Esophagus squamous epithelium (tissue), 5 donors: ENCODE results near the gene SHC2. TPM values are rescaled to one million over a fixed set of nuclear protein-coding genes. Genes with fewer than 3 reads are reported as not detected.

Experiments
- DNase-seq: peaks from one replicate; lab custom pipeline; 2025; lab: John Stamatoyannopoulos, UW
- H3K27ac ChIP-seq, 4 donors: fragments of 200-600 bp; sonication (generic); one replicate each; pipeline ENCODE4 v1.5.1; 2016 to 2019; ENCODE audit warnings: mild to moderate bottlenecking in 1 of 4
- H3K27me3 ChIP-seq, 4 donors: fragments of 200-600 bp; sonication (generic); 1 replicate in 3 of 4; 2 replicates in 1 of 4; pipeline versions ENCODE4 v1.5.1 to v1.6.0; 2017 to 2021; ENCODE audit warnings: antibody characterized with exemption in 1 of 4
- H3K36me3 ChIP-seq, 3 donors: fragments of 200-600 bp; sonication (generic); one replicate each; pipeline ENCODE4 v1.5.1; 2016 to 2019
- H3K4me1 ChIP-seq, 3 donors: fragments of 200-600 bp; sonication (generic); one replicate each; pipeline ENCODE4 v1.5.1; 2017 to 2019
- H3K4me3 ChIP-seq, 4 donors: fragments of 200-600 bp; sonication (generic); 1 replicate in 3 of 4; 2 replicates in 1 of 4; pipeline ENCODE4 v1.5.1; 2016 to 2019; ENCODE audit warnings: mild to moderate bottlenecking in 2 of 4, moderate library complexity in 1 of 4
- H3K9me3 ChIP-seq, 3 donors: fragments of 200-600 bp; sonication (generic); one replicate each; pipeline ENCODE4 v1.5.1; 2016 to 2019
- POLR2A ChIP-seq, 4 donors: fragments of 450-650 bp; IDR thresholded peaks; one replicate each; pipeline ENCODE4 v1.6.1; 2017; ENCODE audit warnings: antibody characterized with exemption in 4 of 4, mild to moderate bottlenecking in 4 of 4, moderate library complexity in 3 of 4
- WGBS, 2 donors: methylation state at CpG; one replicate each; pipeline ENCODE4 v1.1.5; 2018; 5-methylcytosine and 5-hydroxymethylcytosine counted together
- intact Hi-C: fragments of 100-400 bp; cut with DNase I; formaldehyde crosslinking; loops from one replicate; pipeline ENCODE4 v1.15.0; 2022
- total RNA-seq, 4 donors: library from RNA; depleted of rRNA; stranded (reverse); fragments of >200 nt; gene quantifications; one replicate each; pipeline ENCODE4 v1.1.0, GENCODE V29; 2016
- TF ChIP-seq, protein P1 (sequence below), 6 experiments: fragments of 450-650 bp in 4 of 6; fragments of 200-600 bp in 2 of 6; sonication (generic) in 2 of 6; IDR thresholded peaks; one replicate each; pipeline ENCODE4 v1.5.1; 2016 to 2019; ENCODE audit warnings: antibody characterized with exemption in 6 of 6, mild to moderate bottlenecking in 4 of 6, moderate library complexity in 4 of 6
- donor health status: DM: yes; HTN: yes; CAD: no.

The SHC2 gene
- total RNA-seq, 4 donors from 2014 or later = 1.1 to 10.2 (median 4.7) TPM

DNA sequence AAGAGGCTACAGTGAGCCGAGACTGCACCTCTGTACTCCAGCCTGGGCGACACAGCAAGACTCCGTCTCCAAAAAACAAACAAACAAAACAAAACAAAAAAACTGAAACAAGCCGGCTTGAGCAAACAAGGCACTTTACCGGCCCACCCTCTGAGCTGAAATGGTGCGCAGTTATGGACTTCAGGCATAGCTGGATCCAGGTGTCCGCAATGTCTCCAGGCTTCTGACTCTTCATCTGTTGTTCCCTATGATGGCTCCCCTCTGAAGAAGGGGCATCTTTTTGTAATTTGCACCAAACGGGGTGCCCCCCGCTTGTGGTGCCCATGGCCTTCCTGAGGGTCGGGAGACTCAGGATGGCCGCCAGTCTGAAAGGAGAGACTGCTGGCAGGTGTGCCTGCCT is 58.0 kb downstream of the SHC2 start:
- intact Hi-C loops = no loop called here
- no peak overlapping the region for H3K4me3 ChIP-seq
- DNase-seq = no peak
- TF ChIP-seq, protein P1, sequence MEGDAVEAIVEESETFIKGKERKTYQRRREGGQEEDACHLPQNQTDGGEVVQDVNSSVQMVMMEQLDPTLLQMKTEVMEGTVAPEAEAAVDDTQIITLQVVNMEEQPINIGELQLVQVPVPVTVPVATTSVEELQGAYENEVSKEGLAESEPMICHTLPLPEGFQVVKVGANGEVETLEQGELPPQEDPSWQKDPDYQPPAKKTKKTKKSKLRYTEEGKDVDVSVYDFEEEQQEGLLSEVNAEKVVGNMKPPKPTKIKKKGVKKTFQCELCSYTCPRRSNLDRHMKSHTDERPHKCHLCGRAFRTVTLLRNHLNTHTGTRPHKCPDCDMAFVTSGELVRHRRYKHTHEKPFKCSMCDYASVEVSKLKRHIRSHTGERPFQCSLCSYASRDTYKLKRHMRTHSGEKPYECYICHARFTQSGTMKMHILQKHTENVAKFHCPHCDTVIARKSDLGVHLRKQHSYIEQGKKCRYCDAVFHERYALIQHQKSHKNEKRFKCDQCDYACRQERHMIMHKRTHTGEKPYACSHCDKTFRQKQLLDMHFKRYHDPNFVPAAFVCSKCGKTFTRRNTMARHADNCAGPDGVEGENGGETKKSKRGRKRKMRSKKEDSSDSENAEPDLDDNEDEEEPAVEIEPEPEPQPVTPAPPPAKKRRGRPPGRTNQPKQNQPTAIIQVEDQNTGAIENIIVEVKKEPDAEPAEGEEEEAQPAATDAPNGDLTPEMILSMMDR (IDR thresholded peaks at IDR 0.05) = no peak
- TF ChIP-seq POLR2A (IDR thresholded peaks at IDR 0.05) = no peak
- no peak overlapping the region for H3K27ac ChIP-seq
- H3K36me3 ChIP-seq = no peaks in the 10 kb centered on the region
- no peaks in the 10 kb centered on the region for H3K9me3 ChIP-seq
- peaks cover 0 to 10% (median 0%) of the 10 kb centered on the region in 3 donors for H3K4me1 ChIP-seq
- WGBS, 2 donors = 85 to 96% methylated on average over 5 to 8 of the region's 11 CpGs
- peaks cover 0 to 78% (median under 1%) of the 10 kb centered on the region in 4 donors for H3K27me3 ChIP-seq

GRCh38 chr19:401866-402511 is 58.8 kb downstream of the SHC2 start:
- intact Hi-C loops = no loop called here

DNA sequence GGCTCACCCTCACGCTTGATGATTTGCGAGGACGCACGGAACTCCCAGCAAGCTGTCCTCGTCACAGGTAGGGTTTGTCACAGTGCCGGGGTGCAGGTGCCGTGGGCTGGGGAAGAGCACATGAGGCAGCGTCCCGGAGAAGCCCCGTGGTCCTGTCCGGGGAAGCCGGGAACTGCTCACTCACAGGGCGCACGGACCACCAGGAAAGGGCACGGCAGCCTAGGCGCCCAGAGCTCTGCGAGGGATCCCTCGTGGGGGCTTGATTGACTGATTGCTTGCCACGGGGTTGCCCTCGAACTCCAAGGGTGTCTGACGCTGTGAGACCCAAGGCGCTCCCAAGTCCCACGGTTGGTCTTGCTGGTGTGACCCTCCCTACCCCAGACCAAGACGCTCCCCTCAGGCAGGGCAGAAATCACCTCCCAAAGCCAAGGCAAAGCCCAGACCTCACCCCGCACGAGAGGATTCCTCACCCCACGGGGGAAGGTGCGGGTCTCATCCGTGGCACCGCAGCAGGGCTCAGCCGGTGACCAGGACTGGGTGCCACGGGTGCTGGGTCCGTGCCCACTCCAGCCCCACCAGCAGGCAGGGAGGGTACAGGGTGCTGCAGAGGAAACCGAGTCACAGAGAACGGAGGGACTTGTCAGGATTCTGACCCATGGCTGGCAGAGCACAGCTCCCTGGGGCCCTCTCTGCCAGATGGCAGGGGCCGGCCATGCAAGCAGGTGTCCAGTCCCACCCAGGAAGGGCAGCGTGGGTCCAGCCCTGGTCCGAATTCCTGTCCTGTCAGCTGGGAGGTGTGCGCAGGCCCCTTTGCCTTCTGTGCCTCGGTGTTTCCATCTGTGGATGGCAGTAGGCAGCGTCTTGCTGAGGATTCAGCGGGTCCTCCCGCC is 59.6 kb downstream of the SHC2 start:
- Histone ChIP-seq H3K27me3 (peaks cover 0 to 69% (median 0%) of the 10 kb centered on the region in 4 donors), H3K4me1 (peaks cover 0 to 9% (median 0%) of the 10 kb centered on the region in 3 donors), H3K4me3 (no peak overlapping the region), H3K36me3 (no peaks in the 10 kb centered on the region), H3K27ac (no peak overlapping the region), H3K9me3 (no peaks in the 10 kb centered on the region)
- intact Hi-C loops = no loop called here
- 20% methylated on average over 1 of the region's 43 CpGs; no CpG with 5 or more reads in 1 of the 2 donors for WGBS, 2 donors
- no peak for TF ChIP-seq POLR2A (IDR thresholded peaks at IDR 0.05)
- TF ChIP-seq, protein P1 (IDR thresholded peaks at IDR 0.05) = no peak
- no peak for DNase-seq

More at GRCh38 chr19:401866-402511, 58.8 kb downstream of the SHC2 start:
- no peak for DNase-seq
- Histone ChIP-seq H3K4me3 (no peak overlapping the region), H3K27me3 (peaks cover 0 to 77% (median 0%) of the 10 kb centered on the region in 4 donors), H3K4me1 (peaks cover 0 to 9% (median 0%) of the 10 kb centered on the region in 3 donors), H3K9me3 (no peaks in the 10 kb centered on the region), H3K27ac (no peak overlapping the region), H3K36me3 (no peaks in the 10 kb centered on the region)
- 18 to 27% methylated on average over 3 to 9 of the region's 38 CpGs for WGBS, 2 donors
- no peak for TF ChIP-seq POLR2A (IDR thresholded peaks at IDR 0.05)
- TF ChIP-seq, protein P1 (IDR thresholded peaks at IDR 0.05) = no peak

DNA sequence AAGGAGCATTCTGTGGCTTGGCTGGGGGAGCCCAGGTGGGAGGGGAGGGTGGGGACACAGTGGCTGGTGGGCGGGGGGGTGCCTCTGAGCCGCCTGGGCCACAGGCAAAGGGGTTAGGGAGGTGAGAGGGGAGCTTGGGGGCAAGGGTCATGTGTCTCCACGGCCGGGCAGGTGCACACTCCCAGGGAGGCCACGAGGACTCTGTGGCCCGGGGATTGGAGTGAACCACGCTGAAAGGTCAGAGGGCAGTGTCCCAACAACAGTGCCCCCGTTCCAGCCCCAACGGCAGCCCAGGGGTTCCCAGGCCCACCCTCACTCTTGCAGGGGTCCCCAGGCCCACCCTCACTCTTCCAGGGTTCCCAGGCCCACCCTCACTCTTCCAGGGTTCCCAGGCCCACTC is 61.5 kb downstream of the SHC2 start:
- intact Hi-C loops = no loop called here
- Histone ChIP-seq H3K4me1 (no peaks in the 10 kb centered on the region), H3K9me3 (no peaks in the 10 kb centered on the region), H3K36me3 (no peaks in the 10 kb centered on the region), H3K4me3 (no peak overlapping the region), H3K27ac (no peak overlapping the region), H3K27me3 (peaks cover 0 to 55% (median 0%) of the 10 kb centered on the region in 4 donors)
- 66 to 83% methylated on average over 3 to 7 of the region's 9 CpGs for WGBS, 2 donors
- TF ChIP-seq, protein P1 (IDR thresholded peaks at IDR 0.05) = no peak
- TF ChIP-seq POLR2A (IDR thresholded peaks at IDR 0.05) = no peak
- no peak for DNase-seq

DNA sequence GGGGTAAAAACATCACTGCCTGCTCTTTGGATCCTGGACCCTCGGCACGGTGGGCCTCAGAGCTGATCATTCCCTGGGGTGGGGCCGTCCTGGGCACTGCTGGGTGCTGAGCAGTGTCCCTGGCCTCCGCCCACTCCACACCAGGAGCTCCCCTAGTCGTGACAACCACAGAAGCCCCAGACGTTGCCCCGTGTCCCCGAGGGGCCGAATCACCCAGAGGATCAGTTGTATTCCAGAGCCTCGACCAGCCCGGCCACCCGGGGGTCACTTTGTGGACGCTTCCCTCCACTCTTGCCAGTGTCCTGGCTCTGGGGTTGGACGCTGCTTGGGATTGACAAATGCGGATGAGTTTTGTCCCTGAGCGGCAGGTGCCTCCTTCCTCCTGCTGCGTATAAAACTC is 62.1 kb downstream of the SHC2 start:
- Histone ChIP-seq H3K4me3 (no peak overlapping the region), H3K4me1 (no peaks in the 10 kb centered on the region), H3K9me3 (no peaks in the 10 kb centered on the region), H3K27me3 (peaks cover 0 to 53% (median 0%) of the 10 kb centered on the region in 4 donors), H3K36me3 (no peaks in the 10 kb centered on the region), H3K27ac (no peak overlapping the region)
- 70 to 75% methylated on average over 5 to 7 of the region's 17 CpGs for WGBS, 2 donors
- no peak for DNase-seq
- TF ChIP-seq, protein P1 (IDR thresholded peaks at IDR 0.05) = no peak
- no peak for TF ChIP-seq POLR2A (IDR thresholded peaks at IDR 0.05)
- intact Hi-C loops = no loop called here
